ENCODE results near the gene CYTIP. TPM values are rescaled to one million over a fixed set of nuclear protein-coding genes. Genes with fewer than 3 reads are reported as not detected.
A peak's percentile ranks its signal among the peaks of the same experiment; 100 is the strongest.

CYTIP gene
- total RNA-seq, 3 donors from 2014 or later (not counting 1 experiment from before 2014, with no cell fraction given): 276 to 363 (median 357) TPM

DNA sequence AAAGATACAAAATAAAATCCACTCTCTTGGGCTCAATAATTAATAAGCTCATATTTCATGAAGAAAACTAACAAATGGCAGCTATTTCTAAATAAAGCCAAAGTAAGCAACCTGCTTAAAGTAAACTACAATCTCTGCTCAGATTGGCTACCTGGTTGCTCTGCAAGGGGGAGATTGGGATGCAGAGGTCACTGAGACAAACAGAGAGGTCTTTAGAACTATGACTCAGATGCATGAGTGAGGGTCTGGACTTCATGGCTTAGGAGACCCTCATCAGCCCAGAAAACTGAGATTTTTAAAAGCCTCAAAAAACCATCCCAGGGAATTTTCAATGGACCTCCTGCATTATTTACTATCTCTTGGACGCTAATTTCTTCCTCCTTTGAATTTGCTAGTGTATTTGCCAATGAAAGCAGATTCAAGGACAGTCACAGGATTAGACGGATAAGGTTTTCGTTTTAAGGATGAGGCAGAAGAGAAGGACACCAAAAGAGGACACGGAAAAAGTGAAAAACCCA lies 17.4 kb downstream of the CYTIP start:
- Mint-ChIP-seq H3K9me3 (peaks cover 0 to 4% of the 10 kb centered on the region in 2 donors), H3K36me3 (peaks cover 78% of the 10 kb centered on the region), H3K27me3 (ENCODE audit: low read depth in 2 of 2) (no peaks in the 10 kb centered on the region), H3K4me1 (peaks cover 61 to 65% of the 10 kb centered on the region in 2 donors), H3K4me3 (no peak overlapping the region), H3K27ac (peak overlapping the region; percentile 92 to 94)
- peaks cover 10% of the 10 kb centered on the region for H3K4me1 ChIP-seq (ENCODE audit: control insufficient read depth, insufficient read depth, low read length)
- DNase-seq (no peak), ATAC-seq (no peak)
- H3K27ac ChIP-seq (ENCODE audit: low read length): peak overlapping the region; percentile 46
- H3K27me3 ChIP-seq (ENCODE audit: control insufficient read depth, insufficient read depth, low read length): no peaks in the 10 kb centered on the region
- H3K4me3 ChIP-seq (ENCODE audit: low read length): no peak overlapping the region
- peaks cover 96% of the 10 kb centered on the region for H3K36me3 ChIP-seq (ENCODE audit: control insufficient read depth, insufficient read depth, low read length)
- TF ChIP-seq, protein P1, sequence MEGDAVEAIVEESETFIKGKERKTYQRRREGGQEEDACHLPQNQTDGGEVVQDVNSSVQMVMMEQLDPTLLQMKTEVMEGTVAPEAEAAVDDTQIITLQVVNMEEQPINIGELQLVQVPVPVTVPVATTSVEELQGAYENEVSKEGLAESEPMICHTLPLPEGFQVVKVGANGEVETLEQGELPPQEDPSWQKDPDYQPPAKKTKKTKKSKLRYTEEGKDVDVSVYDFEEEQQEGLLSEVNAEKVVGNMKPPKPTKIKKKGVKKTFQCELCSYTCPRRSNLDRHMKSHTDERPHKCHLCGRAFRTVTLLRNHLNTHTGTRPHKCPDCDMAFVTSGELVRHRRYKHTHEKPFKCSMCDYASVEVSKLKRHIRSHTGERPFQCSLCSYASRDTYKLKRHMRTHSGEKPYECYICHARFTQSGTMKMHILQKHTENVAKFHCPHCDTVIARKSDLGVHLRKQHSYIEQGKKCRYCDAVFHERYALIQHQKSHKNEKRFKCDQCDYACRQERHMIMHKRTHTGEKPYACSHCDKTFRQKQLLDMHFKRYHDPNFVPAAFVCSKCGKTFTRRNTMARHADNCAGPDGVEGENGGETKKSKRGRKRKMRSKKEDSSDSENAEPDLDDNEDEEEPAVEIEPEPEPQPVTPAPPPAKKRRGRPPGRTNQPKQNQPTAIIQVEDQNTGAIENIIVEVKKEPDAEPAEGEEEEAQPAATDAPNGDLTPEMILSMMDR (IDR thresholded peaks at IDR 0.05): no peak
- intact Hi-C loops (cut with micrococcal nuclease): no loop called here
- 100% methylated on average over 1 of the region's 4 CpGs for WGBS (ENCODE audit: insufficient coverage)
- H3K9me3 ChIP-seq (ENCODE audit: control insufficient read depth, insufficient read depth, low read length): no peaks in the 10 kb centered on the region

GRCh38 chr2:157424374-157424773 lies 19.5 kb downstream of the CYTIP start:
- DNase-seq: no peak
- H3K4me3 Mint-ChIP-seq: no peak overlapping the region
- H3K36me3 ChIP-seq (ENCODE audit: control insufficient read depth, insufficient read depth, low read length): peaks cover 98% of the 10 kb centered on the region
- no peak overlapping the region for H3K4me3 ChIP-seq (ENCODE audit: low read length)
- H3K27ac Mint-ChIP-seq: peak overlapping the region; percentile 47 to 94
- ATAC-seq: no peak
- no CpG with 5 or more reads among the region's 1 CpG for WGBS (ENCODE audit: insufficient coverage)
- intact Hi-C loops (cut with micrococcal nuclease): no loop called here
- peaks cover 25% of the 10 kb centered on the region for H3K4me1 ChIP-seq (ENCODE audit: control insufficient read depth, insufficient read depth, low read length)
- peaks cover 0 to 4% of the 10 kb centered on the region in 2 donors for H3K9me3 Mint-ChIP-seq
- H3K27ac ChIP-seq (ENCODE audit: low read length): no peak overlapping the region
- H3K27me3 Mint-ChIP-seq (ENCODE audit: low read depth in 2 of 2): no peaks in the 10 kb centered on the region
- no peaks in the 10 kb centered on the region for H3K27me3 ChIP-seq (ENCODE audit: control insufficient read depth, insufficient read depth, low read length)
- no peaks in the 10 kb centered on the region for H3K9me3 ChIP-seq (ENCODE audit: control insufficient read depth, insufficient read depth, low read length)
- H3K36me3 Mint-ChIP-seq: peaks cover 77% of the 10 kb centered on the region
- peaks cover 64 to 66% of the 10 kb centered on the region in 2 donors for H3K4me1 Mint-ChIP-seq
- TF ChIP-seq, protein P1 (IDR thresholded peaks at IDR 0.05): no peak

- Mint-ChIP-seq H3K4me1 (peaks cover 60 to 63% of the 10 kb centered on the region in 2 donors), H3K27me3 (ENCODE audit: low read depth in 2 of 2) (no peaks in the 10 kb centered on the region), H3K4me3 (no peak overlapping the region), H3K9me3 (peaks cover 0 to 4% of the 10 kb centered on the region in 2 donors), H3K27ac (peak overlapping the region; percentile 92 to 94), H3K36me3 (peaks cover 65% of the 10 kb centered on the region)
- TF ChIP-seq, protein P1 (IDR thresholded peaks at IDR 0.05): no peak
- DNase-seq: no peak
- peak overlapping the region; percentile 92 for H3K27ac ChIP-seq (ENCODE audit: low read length)
- no peak for ATAC-seq
- no peaks in the 10 kb centered on the region for H3K27me3 ChIP-seq (ENCODE audit: control insufficient read depth, insufficient read depth, low read length)
- peaks cover 37% of the 10 kb centered on the region for H3K4me1 ChIP-seq (ENCODE audit: control insufficient read depth, insufficient read depth, low read length)
- 100% methylated on average over 3 of the region's 3 CpGs for WGBS (ENCODE audit: insufficient coverage)
- H3K4me3 ChIP-seq (ENCODE audit: low read length): no peak overlapping the region
- intact Hi-C loops (cut with micrococcal nuclease): loop anchor here (1.0 kb wide), 1 partner anchor 17 kb away; no protein-coding TSS in a partner anchor
- H3K9me3 ChIP-seq (ENCODE audit: control insufficient read depth, insufficient read depth, low read length): no peaks in the 10 kb centered on the region
- H3K36me3 ChIP-seq (ENCODE audit: control insufficient read depth, insufficient read depth, low read length): peaks cover 91% of the 10 kb centered on the region
These were observed 21.9 kb downstream of the CYTIP start for GRCh38 chr2:157421964-157422363.

Measured in natural killer cell (primary cell).